Dermis microvascular lymphatic vessel endothelial cell (primary cell): Measurements from ENCODE around the gene GPC5. TPM values are rescaled to one million over a fixed set of nuclear protein-coding genes. Genes with fewer than 3 reads are reported as not detected.

Source experiments
- DNase-seq, 2 donors: peaks; one replicate each; pipeline versions ENCODE4 v3.0.0 to v3.0.0-alpha.2; 2010; ENCODE audit warnings: low read depth in 2 of 2
- total RNA-seq: library from RNA; depleted of rRNA; stranded (reverse); fragments of >200 nt; gene quantifications from 2 replicates; pipeline ENCODE4 v1.2.1, GENCODE V29; 2014

GPC5 gene
- total RNA-seq, 1 donor from 2014 or later, result 0.51 TPM

GRCh38 chr13:92320323-92320722, 921.9 kb downstream of the GPC5 start:
- no peak for DNase-seq

GRCh38 chr13:92321174-92321573, 922.8 kb downstream of the GPC5 start:
- no peak for DNase-seq

- DNase-seq, result no peak
Observed at GRCh38 chr13:92345627-92346026, 947.2 kb downstream of the GPC5 start.

GRCh38 chr13:92346046-92346445, 947.6 kb downstream of the GPC5 start:
- DNase-seq, result peak in 1 of 2 donors; percentile 1

GRCh38 chr13:92354583-92354982, 956.2 kb downstream of the GPC5 start:
- no peak for DNase-seq

GRCh38 chr13:92355213-92355612, 956.8 kb downstream of the GPC5 start:
- DNase-seq, result no peak

- no peak for DNase-seq
Observed at GRCh38 chr13:92362717-92363116, 964.3 kb downstream of the GPC5 start.

GRCh38 chr13:92365904-92366303, 967.5 kb downstream of the GPC5 start:
- no peak for DNase-seq

GRCh38 chr13:92377396-92377795, 979.0 kb downstream of the GPC5 start:
- DNase-seq, result no peak

GRCh38 chr13:92379371-92379770, 981.0 kb downstream of the GPC5 start:
- no peak for DNase-seq

GRCh38 chr13:92384410-92384809, 986.0 kb downstream of the GPC5 start:
- DNase-seq, result no peak

- no peak for DNase-seq
Observed at GRCh38 chr13:92387245-92387644, 988.8 kb downstream of the GPC5 start.

GRCh38 chr13:92390217-92390616, 991.8 kb downstream of the GPC5 start:
- DNase-seq, result no peak

GRCh38 chr13:92403606-92404005, 1005.2 kb downstream of the GPC5 start:
- DNase-seq, result no peak

- DNase-seq, result no peak
Observed at GRCh38 chr13:92407858-92408257, 1009.4 kb downstream of the GPC5 start.

- no peak for DNase-seq
Observed at GRCh38 chr13:92412481-92412880, 1014.1 kb downstream of the GPC5 start.

- no peak for DNase-seq
Observed at GRCh38 chr13:92412996-92413395, 1014.6 kb downstream of the GPC5 start.

GRCh38 chr13:92413452-92413851, 1015.0 kb downstream of the GPC5 start:
- DNase-seq, result no peak

- no peak for DNase-seq
Observed at GRCh38 chr13:92414851-92415250, 1016.4 kb downstream of the GPC5 start.

- no peak for DNase-seq
Observed at GRCh38 chr13:92415781-92416180, 1017.4 kb downstream of the GPC5 start.

GRCh38 chr13:92418818-92419412, 1020.5 kb downstream of the GPC5 start:
- DNase-seq, result no peak

- DNase-seq, result no peak
Observed at GRCh38 chr13:92429231-92429630, 1030.8 kb downstream of the GPC5 start.

- no peak for DNase-seq
Observed at GRCh38 chr13:92433386-92433785, 1035.0 kb downstream of the GPC5 start.

GRCh38 chr13:92433963-92434362, 1035.5 kb downstream of the GPC5 start:
- no peak for DNase-seq
